ENCODE measurements around the gene MYO1H.
"Not testable (repeated sequence)": the region's sequence is repeated elsewhere in the genome, so short reads cannot be mapped to it uniquely, and the experiment has no call there.

Gene MYO1H, protein sequence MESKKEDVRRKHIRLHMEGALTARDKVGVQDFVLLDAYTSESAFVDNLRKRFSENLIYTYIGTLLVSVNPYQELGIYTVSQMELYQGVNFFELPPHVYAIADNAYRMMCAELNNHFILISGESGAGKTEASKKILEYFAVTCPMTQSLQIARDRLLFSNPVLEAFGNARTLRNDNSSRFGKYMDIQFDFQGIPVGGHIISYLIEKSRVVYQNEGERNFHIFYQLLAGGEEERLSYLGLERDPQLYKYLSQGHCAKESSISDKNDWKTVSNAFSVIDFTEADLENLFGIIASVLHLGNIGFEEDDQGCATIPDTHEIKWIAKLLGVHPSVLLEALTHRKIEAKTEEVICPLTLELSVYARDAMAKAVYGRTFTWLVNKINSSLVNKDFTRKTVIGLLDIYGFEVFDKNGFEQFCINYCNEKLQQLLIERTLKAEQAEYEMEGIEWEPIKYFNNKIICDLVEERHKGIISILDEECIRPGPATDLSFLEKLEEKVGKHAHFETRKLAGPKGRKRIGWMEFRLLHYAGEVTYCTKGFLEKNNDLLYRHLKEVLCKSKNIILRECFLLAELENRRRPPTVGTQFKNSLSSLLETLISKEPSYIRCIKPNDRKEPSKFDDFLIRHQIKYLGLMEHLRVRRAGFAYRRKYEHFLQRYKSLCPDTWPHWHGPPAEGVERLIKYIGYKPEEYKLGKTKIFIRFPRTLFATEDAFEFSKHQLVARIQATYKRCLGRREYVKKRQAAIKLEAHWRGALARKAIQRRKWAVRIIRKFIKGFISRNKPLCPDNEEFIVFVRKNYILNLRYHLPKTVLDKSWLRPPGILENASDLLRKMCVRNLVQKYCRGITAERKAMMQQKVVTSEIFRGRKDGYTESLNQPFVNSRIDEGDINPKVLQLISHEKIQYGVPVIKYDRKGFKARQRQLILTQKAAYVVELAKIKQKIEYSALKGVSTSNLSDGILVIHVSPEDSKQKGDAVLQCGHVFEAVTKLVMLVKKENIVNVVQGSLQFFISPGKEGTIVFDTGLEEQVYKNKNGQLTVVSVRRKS

DNA sequence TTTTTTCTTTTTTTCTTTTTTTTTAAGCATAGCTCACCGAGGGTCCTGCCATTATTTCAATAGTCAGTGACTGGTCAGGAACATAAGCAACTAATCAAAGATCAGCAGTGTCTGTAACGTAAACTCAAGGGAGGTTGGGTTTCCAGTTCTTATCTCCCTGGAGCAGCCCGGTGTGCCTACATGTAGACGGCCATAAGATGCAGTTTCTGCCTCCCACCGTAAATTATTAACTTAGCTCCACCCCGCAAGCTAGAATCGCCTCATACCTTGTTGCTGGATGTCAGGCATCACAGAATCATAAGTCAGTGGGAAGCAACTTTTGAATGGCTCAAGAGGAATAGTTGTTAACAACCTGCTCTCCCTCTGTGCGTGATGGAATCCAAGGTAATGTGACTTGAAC, at the start of gene MYO1H:
TSS of gene MYO1H (plus strand) at position 312 of the 400 bp plus-strand sequence. CDS start at position 373, 61 bp downstream.
- FAIRE-seq, result no peak
- DNase-seq (ENCODE audit: insufficient read length, low spot score), result no peak

GRCh38 chr12:109299849-109300248, 47.9 kb upstream of the MYO1H start:
- no peak for DNase-seq (ENCODE audit: insufficient read length, low spot score)
- no peak for FAIRE-seq

DNA sequence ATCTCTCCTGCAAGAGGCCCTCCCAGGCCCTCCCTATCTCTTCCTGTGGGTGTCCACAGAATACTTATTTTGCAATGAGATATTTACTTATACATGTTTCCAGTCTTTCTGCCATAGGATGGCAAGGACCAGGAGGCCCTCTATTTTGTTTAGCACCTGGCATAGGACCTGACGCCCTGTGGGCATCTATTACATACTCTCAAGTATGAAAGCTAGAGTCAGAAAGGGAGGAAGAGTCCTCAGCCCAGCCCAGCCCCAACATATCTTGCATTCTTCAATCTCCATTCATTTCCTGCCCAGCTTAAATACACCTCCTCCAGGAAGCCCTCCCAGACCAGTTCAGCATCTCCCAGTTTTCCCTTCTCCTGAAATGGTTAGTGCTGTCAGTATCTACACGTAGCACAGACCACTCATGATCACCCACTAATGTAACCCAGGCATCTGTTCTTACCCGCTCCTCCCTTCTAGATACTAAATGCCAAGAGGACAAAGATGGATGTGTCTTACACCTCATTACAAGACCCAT, 46.0 kb upstream of the MYO1H start:
- FAIRE-seq (no peak), DNase-seq (ENCODE audit: insufficient read length, low spot score) (no peak)

- no peak for FAIRE-seq
- DNase-seq (ENCODE audit: insufficient read length, low spot score), result no peak
Observed at GRCh38 chr12:109302358-109302757, 45.3 kb upstream of the MYO1H start.

- FAIRE-seq, result no peak
- no peak for DNase-seq (ENCODE audit: insufficient read length, low spot score)
Observed at GRCh38 chr12:109302770-109303169, 44.9 kb upstream of the MYO1H start.

DNA sequence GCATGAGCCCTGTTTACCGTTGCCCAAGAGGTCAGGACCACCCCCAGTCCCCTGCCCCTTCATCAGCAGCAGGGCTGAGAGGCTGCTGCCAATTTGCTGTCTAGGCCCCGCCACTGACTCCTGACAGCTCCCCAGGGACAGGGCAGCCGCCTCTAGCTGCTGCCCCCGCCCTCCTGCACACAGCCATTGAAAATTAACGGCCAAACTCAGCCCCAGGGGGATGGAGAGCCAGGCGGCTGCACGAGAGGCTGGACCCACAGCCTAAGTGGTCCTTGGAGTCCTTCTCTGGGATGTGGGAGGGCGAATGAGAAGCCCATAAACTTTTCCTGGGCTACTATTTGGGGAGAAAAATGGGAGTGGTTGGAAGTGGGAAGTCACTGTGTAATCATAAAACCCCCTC, 43.2 kb upstream of the MYO1H start:
- FAIRE-seq (no peak), DNase-seq (ENCODE audit: insufficient read length, low spot score) (no peak)

DNA sequence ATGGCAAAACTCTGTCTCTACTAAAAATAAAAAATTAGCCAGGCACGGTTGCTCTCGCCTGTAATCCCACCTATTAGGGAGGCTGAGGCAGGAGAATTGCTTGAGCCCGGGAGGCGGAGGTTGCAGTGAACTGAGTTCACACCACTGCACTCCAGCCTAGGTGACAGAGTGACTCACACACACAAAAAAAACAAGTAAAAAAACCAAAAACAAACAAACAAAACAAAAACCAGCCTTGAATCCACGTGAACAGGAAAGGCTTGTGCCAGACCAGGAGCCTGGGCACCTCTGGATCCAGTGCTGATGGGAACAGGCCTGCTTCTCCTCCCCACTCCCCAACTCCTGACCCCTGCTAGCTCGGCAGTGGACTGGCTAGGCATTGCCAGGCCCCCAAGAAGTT, 42.2 kb upstream of the MYO1H start:
- FAIRE-seq, result no peak
- no peak for DNase-seq (ENCODE audit: insufficient read length, low spot score)

DNA sequence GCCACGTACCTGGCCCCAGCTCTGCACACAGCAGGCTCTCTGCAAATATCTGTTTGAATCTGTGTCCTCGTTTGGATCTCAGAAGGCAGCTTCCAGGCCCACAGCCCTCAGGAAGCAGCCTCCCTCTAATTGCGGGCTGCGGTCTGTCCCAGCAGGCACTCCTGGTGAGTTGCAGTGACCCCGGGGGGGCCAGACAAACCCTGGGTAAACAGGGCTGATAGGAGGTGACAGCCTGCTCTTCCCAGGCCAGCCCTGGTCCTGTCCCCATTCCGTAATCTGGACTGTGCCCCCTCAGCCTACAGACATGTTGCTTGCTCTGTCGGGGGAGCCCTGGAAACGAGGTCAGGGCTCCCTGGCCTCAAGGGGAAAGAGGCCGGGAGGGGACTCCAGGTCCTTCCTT, 40.6 kb upstream of the MYO1H start:
- FAIRE-seq (no peak), DNase-seq (ENCODE audit: insufficient read length, low spot score) (no peak)

DNA sequence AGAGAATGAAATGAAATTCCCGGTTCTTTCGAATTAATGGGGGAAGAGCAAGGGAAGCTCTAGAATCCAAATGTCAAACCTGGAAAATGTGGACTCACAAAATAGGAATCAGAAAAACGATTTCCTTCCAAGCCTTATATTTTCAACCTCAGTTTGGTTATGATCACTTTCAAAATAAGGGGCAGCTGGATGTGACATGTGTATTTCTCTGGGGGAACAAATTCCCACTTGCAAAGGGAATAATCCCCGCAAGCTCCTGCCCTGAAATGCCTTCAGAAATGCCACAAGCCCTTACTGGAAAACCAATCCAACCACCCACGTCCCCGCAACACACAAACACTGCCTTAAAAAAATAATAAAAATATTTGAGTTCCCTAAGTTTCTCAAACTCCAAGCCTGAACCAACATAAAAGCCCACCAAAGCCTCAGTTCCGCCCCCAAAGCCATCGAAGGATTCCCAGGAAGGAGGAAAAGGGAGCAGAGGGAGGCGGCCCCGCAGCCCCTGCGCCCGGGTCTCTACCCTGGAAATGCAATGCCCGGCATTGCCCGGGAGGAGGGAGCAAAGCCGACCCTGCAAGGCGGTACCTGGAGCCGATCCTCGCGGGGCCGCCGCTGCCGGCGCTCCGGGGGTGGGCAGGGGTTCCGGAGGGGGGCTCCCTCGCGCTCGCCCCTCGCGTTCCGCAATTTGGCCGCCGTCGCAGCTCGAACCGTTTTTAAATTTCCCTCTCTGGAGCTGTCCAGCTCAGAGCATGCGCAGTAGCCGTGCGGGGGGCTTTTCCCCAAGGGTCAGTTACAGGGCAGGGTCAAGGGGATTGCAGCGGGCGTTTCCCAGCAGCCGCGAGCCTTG, 38.9 kb upstream of the MYO1H start, which contains the start of gene FOXN4:
TSS of gene FOXN4 (minus strand) at position 751 of the 847 bp plus-strand sequence. CDS start 963 bp downstream, outside the sequence.
- DNase-seq (ENCODE audit: insufficient read length, low spot score), result no peak
- FAIRE-seq, result no peak

GRCh38 chr12:109309381-109310246, 38.1 kb upstream of the MYO1H start:
- FAIRE-seq (no peak), DNase-seq (ENCODE audit: insufficient read length, low spot score) (no peak)

GRCh38 chr12:109310247-109311125, 37.2 kb upstream of the MYO1H start:
- FAIRE-seq (no peak), DNase-seq (ENCODE audit: insufficient read length, low spot score) (no peak)

GRCh38 chr12:109321294-109321693, 26.4 kb upstream of the MYO1H start:
- not testable (repeated sequence) for FAIRE-seq; DNase-seq (ENCODE audit: insufficient read length, low spot score)

GRCh38 chr12:109329003-109329402, 18.7 kb upstream of the MYO1H start:
- DNase-seq (ENCODE audit: insufficient read length, low spot score), result no peak
- no peak for FAIRE-seq

DNA sequence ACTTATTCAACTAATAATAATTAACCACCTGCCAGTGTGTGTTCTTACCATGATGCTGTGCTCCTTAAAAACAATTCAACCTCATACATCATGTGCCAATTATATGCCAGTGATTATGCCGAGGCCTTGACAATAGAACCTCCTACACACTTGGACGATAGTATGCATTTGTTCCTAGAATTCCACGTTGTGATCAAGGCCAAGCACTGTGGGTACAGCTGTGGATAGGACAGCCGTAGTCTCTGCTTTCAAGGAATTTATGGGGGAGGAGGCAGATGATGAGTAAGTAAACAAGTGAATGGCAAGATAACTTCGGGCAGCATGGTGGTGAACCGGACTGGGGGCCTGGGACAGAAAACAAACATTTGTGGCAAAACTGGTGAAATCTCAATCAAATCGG, 18.0 kb upstream of the MYO1H start:
- FAIRE-seq (no peak), DNase-seq (ENCODE audit: insufficient read length, low spot score) (no peak)

DNA sequence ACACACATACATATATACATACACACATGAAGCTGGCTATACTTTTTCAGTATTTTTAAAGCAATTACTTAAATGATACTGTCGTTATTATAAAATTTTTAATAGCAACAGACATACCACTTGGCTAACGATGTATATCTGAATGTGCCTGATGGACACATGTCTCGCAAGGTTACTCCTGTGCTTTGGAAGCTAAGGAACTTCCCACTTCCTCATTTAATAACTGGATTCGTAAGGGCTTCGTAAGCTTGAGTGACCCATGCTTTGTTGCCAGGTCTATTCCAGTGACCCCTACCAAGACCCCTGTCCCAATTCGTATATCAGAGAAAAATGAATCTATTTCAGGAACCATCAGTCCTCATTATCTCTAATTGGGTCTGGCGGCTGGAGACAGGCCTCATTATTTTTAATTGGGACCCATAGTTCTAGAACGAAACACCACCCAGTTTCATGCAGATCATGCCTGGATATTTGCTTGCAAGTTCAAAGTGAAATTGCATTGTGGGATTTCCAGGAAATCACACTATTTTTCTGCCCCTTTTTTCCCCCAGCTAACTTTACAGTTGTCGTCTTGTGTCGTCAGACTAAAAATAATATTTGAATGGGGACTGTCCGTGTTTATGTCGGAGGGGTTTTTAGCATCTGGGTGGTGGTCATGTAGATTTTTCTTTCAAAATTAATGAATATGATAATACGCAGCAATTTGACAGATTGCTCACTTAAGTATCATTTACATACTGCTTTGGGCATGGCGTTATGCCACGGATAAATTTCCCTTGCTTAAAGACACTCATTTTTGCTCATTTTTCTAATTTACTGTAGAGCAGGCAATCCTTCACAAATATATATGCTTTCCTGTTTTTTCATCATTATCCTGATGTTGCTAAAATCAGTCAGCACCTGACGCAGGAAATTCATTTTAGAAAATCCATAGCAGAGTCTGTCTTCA, 17.1 kb upstream of the MYO1H start:
- no peak for DNase-seq (ENCODE audit: insufficient read length, low spot score)
- no peak for FAIRE-seq

GRCh38 chr12:109331301-109331952, 16.3 kb upstream of the MYO1H start:
- FAIRE-seq, result no peak
- DNase-seq (ENCODE audit: insufficient read length, low spot score), result no peak

GRCh38 chr12:109334887-109335286, 12.8 kb upstream of the MYO1H start:
- no peak for DNase-seq (ENCODE audit: insufficient read length, low spot score)
- no peak for FAIRE-seq
